ENCODE data around the gene DCST2.

The DCST2 gene

GRCh38 chr1:155026154-155026553, 7.4 kb downstream of the DCST2 start:
- DNase-seq (ENCODE audit: low spot score) = no peak

- no peak for DNase-seq (ENCODE audit: low spot score)
Measured at GRCh38 chr1:155024315-155024714, 9.3 kb downstream of the DCST2 start.

- no peak for DNase-seq (ENCODE audit: low spot score)
Measured at GRCh38 chr1:155023627-155024026, 10.0 kb downstream of the DCST2 start.

GRCh38 chr1:155022927-155023236, 10.7 kb downstream of the DCST2 start:
- DNase-seq (ENCODE audit: low spot score) = no peak

- DNase-seq (ENCODE audit: low spot score) = no peak
Measured at GRCh38 chr1:155022136-155022926, 11.2 kb downstream of the DCST2 start.

GRCh38 chr1:155019377-155020245, 14.0 kb downstream of the DCST2 start:
- DNase-seq (ENCODE audit: low spot score) = no peak

GRCh38 chr1:155018617-155019348, 14.8 kb downstream of the DCST2 start:
- no peak for DNase-seq (ENCODE audit: low spot score)

- DNase-seq (ENCODE audit: low spot score) = no peak
Measured at GRCh38 chr1:155017946-155018316, 15.7 kb downstream of the DCST2 start.

- peak; percentile 84 for DNase-seq (ENCODE audit: low spot score)
Measured at GRCh38 chr1:155017041-155017945, 16.3 kb downstream of the DCST2 start.

GRCh38 chr1:155016231-155016831, 17.2 kb downstream of the DCST2 start:
- peak; percentile 63 for DNase-seq (ENCODE audit: low spot score)

- DNase-seq (ENCODE audit: low spot score) = no peak
Measured at GRCh38 chr1:155015527-155016230, 17.9 kb downstream of the DCST2 start.

GRCh38 chr1:155014709-155015508, 18.7 kb downstream of the DCST2 start:
- DNase-seq (ENCODE audit: low spot score) = no peak

- DNase-seq (ENCODE audit: low spot score) = no peak
Measured at GRCh38 chr1:155013632-155014031, 19.9 kb downstream of the DCST2 start.

- no peak for DNase-seq (ENCODE audit: low spot score)
Measured at GRCh38 chr1:155012776-155013602, 20.6 kb downstream of the DCST2 start.

GRCh38 chr1:155012026-155012546, 21.5 kb downstream of the DCST2 start:
- DNase-seq (ENCODE audit: low spot score) = no peak

GRCh38 chr1:155011437-155012025, 22.1 kb downstream of the DCST2 start:
- DNase-seq (ENCODE audit: low spot score) = no peak

GRCh38 chr1:155011004-155011416, 22.6 kb downstream of the DCST2 start:
- no peak for DNase-seq (ENCODE audit: low spot score)

All from germinal center (tissue), 1 donor.